Prostate gland (tissue), 2 donors: Measurements from ENCODE around the gene ZNF606. TPM values are rescaled to one million over a fixed set of nuclear protein-coding genes. Genes with fewer than 3 reads are reported as not detected.

Experiments used
- DNase-seq: peaks from one replicate; pipeline ENCODE4 v3.0.0-alpha.2; 2019; ENCODE audit warnings: low spot score
- H3K27ac ChIP-seq, 2 donors: fragments of 200-600 bp; sonication (generic); 2 replicates each; pipeline ENCODE4 v1.5.1; 2017 to 2019
- H3K27me3 ChIP-seq: fragments of 200-600 bp; sonication (generic); replicated peaks from 2 replicates; pipeline ENCODE4 v1.5.1; 2019; ENCODE audit not compliant: insufficient read depth
- H3K36me3 ChIP-seq, 2 donors: fragments of 200-600 bp; sonication (generic); 1 replicate in 1 of 2; 2 replicates in 1 of 2; pipeline versions ENCODE4 v1.5.1 to v1.8.1; 2017 to 2019
- H3K4me1 ChIP-seq: fragments of 200-600 bp; sonication (generic); replicated peaks from 2 replicates; pipeline ENCODE4 v1.5.1; 2019
- H3K4me3 ChIP-seq, 2 donors: fragments of 200-600 bp; sonication (generic); 2 replicates each; pipeline ENCODE4 v1.5.1; 2017 to 2019
- H3K9me3 ChIP-seq: fragments of 200-600 bp; sonication (generic); 2 replicates; pipeline ENCODE4 v1.5.1; 2017
- POLR2A ChIP-seq: fragments of 450-650 bp; IDR thresholded peaks from one replicate; pipeline ENCODE4 v1.6.1; 2016; ENCODE audit warnings: antibody characterized with exemption, mild to moderate bottlenecking
- POLR2AphosphoS5 ChIP-seq: sonication (generic); formaldehyde crosslinking; IDR thresholded peaks from one replicate; pipeline ENCODE4 v1.6.1; 2017; ENCODE audit warnings: antibody characterized with exemption
- WGBS: methylation state at CpG from one replicate; pipeline ENCODE4 v1.1.5; 2018; 5-methylcytosine and 5-hydroxymethylcytosine counted together
- intact Hi-C: fragments of 100-400 bp; cut with DNase I; formaldehyde crosslinking; loops from one replicate; pipeline ENCODE4 v1.14.2; 2022
- total RNA-seq, 2 donors: library from RNA; depleted of rRNA; stranded (reverse); fragments of >200 nt; gene quantifications; one replicate each; pipeline ENCODE4 v1.1.0, GENCODE V29; 2016
- TF ChIP-seq, protein P1 (sequence below), 4 experiments: fragments of 200-600 bp in 2 of 4; fragments of 450-650 bp in 2 of 4; sonication (generic) in 2 of 4; IDR thresholded peaks; 1 replicate in 3 of 4; 2 replicates in 1 of 4; pipeline ENCODE4 v1.5.1; 2016 to 2019; ENCODE audit warnings: antibody characterized with exemption in 4 of 4, mild to moderate bottlenecking in 2 of 4, moderate library complexity in 2 of 4

Gene ZNF606
- total RNA-seq, 2 donors from 2014 or later: 44.7 to 51.3 TPM

DNA sequence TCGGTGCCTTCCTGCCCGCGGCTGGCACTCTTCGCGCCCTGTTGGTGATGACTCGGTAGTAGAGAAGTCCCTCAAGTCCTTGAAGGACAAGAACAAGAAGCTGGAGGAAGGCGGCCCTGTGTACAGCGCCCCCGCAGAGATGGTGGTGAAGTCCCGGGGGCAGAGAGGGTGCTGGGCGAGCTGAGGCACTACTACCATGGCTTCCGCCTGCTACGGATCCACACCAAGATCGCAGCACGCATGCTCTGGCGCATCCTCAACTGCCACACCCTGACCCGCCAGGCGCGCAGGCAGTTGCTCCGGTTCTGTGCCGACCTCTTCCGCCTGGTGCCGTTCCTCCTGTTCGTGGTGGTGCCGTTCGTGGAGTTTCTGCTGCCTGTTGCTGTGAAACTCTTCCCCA, 42.3 kb upstream of the ZNF606 start:
- Histone ChIP-seq H3K27me3 (no peaks in the 10 kb centered on the region), H3K36me3 (no peaks in the 10 kb centered on the region), H3K9me3 (no peaks in the 10 kb centered on the region), H3K4me3 (no peak overlapping the region), H3K4me1 (no peaks in the 10 kb centered on the region), H3K27ac (no peak overlapping the region)
- intact Hi-C loops: no loop called here
- WGBS: 92% methylated on average over 26 of the region's 26 CpGs
- no peak for DNase-seq
- TF ChIP-seq, protein P1, sequence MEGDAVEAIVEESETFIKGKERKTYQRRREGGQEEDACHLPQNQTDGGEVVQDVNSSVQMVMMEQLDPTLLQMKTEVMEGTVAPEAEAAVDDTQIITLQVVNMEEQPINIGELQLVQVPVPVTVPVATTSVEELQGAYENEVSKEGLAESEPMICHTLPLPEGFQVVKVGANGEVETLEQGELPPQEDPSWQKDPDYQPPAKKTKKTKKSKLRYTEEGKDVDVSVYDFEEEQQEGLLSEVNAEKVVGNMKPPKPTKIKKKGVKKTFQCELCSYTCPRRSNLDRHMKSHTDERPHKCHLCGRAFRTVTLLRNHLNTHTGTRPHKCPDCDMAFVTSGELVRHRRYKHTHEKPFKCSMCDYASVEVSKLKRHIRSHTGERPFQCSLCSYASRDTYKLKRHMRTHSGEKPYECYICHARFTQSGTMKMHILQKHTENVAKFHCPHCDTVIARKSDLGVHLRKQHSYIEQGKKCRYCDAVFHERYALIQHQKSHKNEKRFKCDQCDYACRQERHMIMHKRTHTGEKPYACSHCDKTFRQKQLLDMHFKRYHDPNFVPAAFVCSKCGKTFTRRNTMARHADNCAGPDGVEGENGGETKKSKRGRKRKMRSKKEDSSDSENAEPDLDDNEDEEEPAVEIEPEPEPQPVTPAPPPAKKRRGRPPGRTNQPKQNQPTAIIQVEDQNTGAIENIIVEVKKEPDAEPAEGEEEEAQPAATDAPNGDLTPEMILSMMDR (IDR thresholded peaks at IDR 0.05): no peak
- TF ChIP-seq POLR2AphosphoS5 (no peak), POLR2A (no peak)

DNA sequence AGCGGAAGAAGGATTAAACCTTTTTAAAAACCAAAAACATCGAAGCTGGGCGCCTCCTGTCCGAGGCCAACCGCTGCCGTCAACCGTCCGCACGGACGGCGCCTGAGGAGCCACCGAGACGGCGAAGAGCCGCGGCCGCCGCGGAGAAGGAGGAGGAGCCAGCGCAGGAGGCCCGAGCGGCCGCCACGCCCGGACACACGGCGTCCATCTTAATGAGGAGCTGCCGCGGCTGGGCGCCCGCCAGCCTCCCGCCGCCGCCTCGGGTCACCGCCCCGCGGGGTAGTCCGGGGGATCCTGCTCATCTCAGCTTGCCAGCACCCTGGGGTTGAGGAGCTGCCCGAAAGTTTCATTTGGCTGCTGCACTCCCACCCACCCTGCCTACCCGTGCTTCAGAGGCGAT, 41.8 kb upstream of the ZNF606 start:
- no peaks in the 10 kb centered on the region for H3K4me1 ChIP-seq
- H3K4me3 ChIP-seq: no peak overlapping the region
- no peaks in the 10 kb centered on the region for H3K27me3 ChIP-seq
- 72% methylated on average over 33 of the region's 42 CpGs for WGBS
- no peaks in the 10 kb centered on the region for H3K9me3 ChIP-seq
- TF ChIP-seq POLR2AphosphoS5 (no peak), POLR2A (no peak)
- TF ChIP-seq, protein P1 (IDR thresholded peaks at IDR 0.05): no peak
- intact Hi-C loops: no loop called here
- H3K36me3 ChIP-seq: no peaks in the 10 kb centered on the region
- no peak for DNase-seq
- H3K27ac ChIP-seq: no peak overlapping the region

DNA sequence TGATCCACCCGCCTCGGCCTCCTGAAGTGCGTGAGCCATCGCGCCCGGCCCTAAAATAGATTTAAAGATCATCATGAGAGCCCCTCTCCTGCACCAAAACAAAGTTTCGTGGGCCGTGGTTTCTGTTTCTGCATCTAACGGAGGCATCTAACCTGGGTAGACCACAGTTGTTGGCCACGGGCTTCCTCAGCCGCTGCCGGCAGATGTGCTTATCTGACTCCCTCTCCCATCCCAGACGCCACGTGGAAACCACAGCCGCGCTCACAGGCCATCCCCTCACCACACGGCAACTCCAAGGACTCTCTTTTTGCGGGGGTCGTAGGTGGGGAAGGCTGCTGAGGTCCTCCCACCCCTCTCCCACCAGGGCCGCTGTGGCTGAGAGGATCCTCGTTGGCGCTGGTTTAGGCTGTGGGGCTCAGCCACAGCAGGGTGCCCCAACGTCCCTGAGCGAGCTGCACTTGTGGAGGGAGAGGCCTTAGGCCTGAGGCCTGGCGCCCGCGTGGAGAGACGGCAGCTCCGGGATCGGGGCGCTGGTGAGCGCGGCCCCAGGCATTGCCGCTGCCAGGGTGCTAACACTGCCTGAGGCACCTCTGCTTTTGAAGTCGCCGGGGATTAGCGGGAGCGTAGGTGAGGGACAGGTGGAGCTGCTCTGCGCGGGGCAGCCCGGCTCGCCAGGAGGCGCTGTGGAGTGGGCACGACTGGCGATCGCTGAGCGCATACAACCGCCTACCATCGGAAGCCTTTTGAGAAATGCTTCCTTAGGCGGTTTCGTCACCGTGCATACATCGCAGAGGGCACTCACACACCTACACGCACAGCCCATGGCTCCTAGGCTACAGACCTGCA, 40.1 kb upstream of the ZNF606 start:
- no peak overlapping the region for H3K4me3 ChIP-seq
- H3K27ac ChIP-seq: no peak overlapping the region
- TF ChIP-seq, protein P1 (IDR thresholded peaks at IDR 0.05): no peak
- TF ChIP-seq POLR2A (no peak), POLR2AphosphoS5 (no peak)
- intact Hi-C loops: no loop called here
- no peaks in the 10 kb centered on the region for H3K36me3 ChIP-seq
- H3K27me3 ChIP-seq: no peaks in the 10 kb centered on the region
- no peak for DNase-seq
- H3K4me1 ChIP-seq: no peaks in the 10 kb centered on the region
- H3K9me3 ChIP-seq: no peaks in the 10 kb centered on the region
- 41% methylated on average over 50 of the region's 54 CpGs for whole genome bisulfite sequencing

DNA sequence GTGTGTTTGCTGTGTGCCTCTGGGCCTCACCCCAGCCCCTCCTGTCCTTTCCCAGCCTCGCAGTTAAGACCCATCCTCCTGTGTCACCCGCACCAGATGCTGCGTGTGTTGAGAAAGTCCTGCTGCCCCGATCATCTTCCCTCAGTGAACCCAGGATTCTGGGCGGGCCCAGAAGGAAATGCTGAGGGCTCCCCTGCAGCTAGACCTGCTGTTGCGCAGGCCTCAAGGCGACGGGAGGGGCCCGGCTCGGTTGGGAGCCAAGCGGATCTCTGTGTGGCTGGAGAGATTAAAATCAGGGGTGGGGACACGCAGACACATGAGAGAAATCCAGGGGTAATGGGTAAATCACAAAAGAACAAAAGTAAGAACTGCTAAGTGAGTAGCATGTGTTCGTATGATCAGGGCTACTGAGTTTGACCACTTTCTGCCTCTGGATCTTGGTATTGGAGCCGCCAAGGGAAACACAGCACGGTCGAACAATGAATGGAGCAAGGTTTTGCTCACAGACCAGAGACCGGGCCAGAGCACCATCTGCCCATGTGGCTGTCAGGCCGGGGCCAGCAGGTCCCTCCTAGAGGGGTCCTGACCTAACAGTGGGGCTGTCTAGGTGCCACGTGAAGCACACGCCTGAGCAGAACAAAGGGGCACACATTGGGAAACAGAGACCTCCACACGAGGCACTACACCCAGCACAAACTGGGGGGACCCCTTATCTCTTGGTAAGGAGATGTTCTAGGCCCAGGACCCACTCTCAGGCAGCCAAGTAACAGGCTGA, 38.3 kb upstream of the ZNF606 start:
- Histone ChIP-seq H3K27ac (no peak overlapping the region), H3K4me1 (no peaks in the 10 kb centered on the region), H3K27me3 (no peaks in the 10 kb centered on the region), H3K4me3 (no peak overlapping the region), H3K36me3 (no peaks in the 10 kb centered on the region), H3K9me3 (no peaks in the 10 kb centered on the region)
- no peak for DNase-seq
- 78% methylated on average over 21 of the region's 21 CpGs for WGBS
- TF ChIP-seq POLR2AphosphoS5 (no peak), POLR2A (no peak)
- TF ChIP-seq, protein P1 (IDR thresholded peaks at IDR 0.05): no peak
- intact Hi-C loops: no loop called here
